HCT116 (cell line): Measurements from ENCODE around the gene KMO. TPM values are rescaled to one million over a fixed set of nuclear protein-coding genes. Genes with fewer than 3 reads are reported as not detected.
A peak's percentile ranks its signal among the peaks of the same experiment; 100 is the strongest.

Source experiments
- ATAC-seq: fragments of 200-7000 bp; cut with Tn5 transposase; 2 replicates; pipeline ENCODE4 v1.9.1; 2020; ENCODE audit warnings: mild to moderate bottlenecking, moderate library complexity
- BruUV-seq: library from RNA; stranded (reverse); fragments of 400-500 nt; replicated peaks from 2 replicates; lab custom pipeline; 2021; lab: Mats Ljungman, UMichigan
- CTCF ChIA-PET: fragments of 300-600 bp; sonication (Branson Sonifier 250); formaldehyde crosslinking; loops from one replicate; lab custom pipeline; 2021; ENCODE audit warnings: antibody characterized with exemption; lab: Charles Lee
- POLR2A ChIA-PET: fragments of 300-600, 350-600 bp; sonication (Branson Sonifier 250); formaldehyde crosslinking; loops from one replicate; lab custom pipeline; 2021; ENCODE audit warnings: antibody characterized with exemption; lab: Charles Lee
- RAD21 ChIA-PET, 2 experiments: fragments of 300-600 bp; sonication (Branson Sonifier 250); formaldehyde crosslinking; loops; one replicate each; lab custom pipeline; 2023; ENCODE audit warnings: low total read pairs in 2 of 2; ENCODE audit not compliant: uncharacterized antibody in 2 of 2, unreplicated experiment in 2 of 2, low non-redundant PET in 1 of 2; lab: Charles Lee
- DNase-seq: peaks from one replicate; pipeline ENCODE4 v3.0.0-alpha.2; 2010; ENCODE audit warnings: low read depth, low spot score
- H2AFZ ChIP-seq: fragments of 200-600 bp; shearing (Covaris generic), sonication (generic); 2 replicates; pipeline ENCODE4 v1.6.1; 2017; ENCODE audit warnings: low read depth, mixed run types, mixed read lengths, antibody characterized with exemption, low read length; ENCODE audit not compliant: poor library complexity, severe bottlenecking
- H3K27ac ChIP-seq: 2 replicates; pipeline ENCODE4 v1.5.1; 2012; ENCODE audit warnings: low read depth, low read length
- H3K27me3 ChIP-seq: fragments of 200-600 bp; sonication (generic); 2 replicates; pipeline ENCODE4 v1.6.1; 2016; ENCODE audit warnings: mixed run types, low read length, mixed read lengths; ENCODE audit not compliant: insufficient read depth
- H3K36me3 ChIP-seq, 2 experiments: fragments of 200-500 bp in 1 of 2; fragments of 200-600 bp in 1 of 2; sonication (Bioruptor generic) in 1 of 2; sonication (generic) in 1 of 2; 2 replicates each; pipeline versions ENCODE4 v1.5.1 to v1.6.1; 2014 to 2016; ENCODE audit warnings: low read length in 2 of 2, inconsistent platforms in 1 of 2, mixed read lengths in 1 of 2, mixed run types in 1 of 2; ENCODE audit not compliant: insufficient read depth in 2 of 2, control insufficient read depth in 1 of 2
- H3K4me1 ChIP-seq, 2 experiments: fragments of 200-600 bp in 1 of 2; sonication (generic) in 1 of 2; 2 replicates each; pipeline versions ENCODE4 v1.5.1 to v1.6.1; 2012 to 2017; ENCODE audit warnings: low read length in 2 of 2, inconsistent platforms in 1 of 2, mild to moderate bottlenecking in 1 of 2, mixed read lengths in 1 of 2, mixed run types in 1 of 2, moderate library complexity in 1 of 2; ENCODE audit not compliant: insufficient read depth in 2 of 2, control insufficient read depth in 1 of 2
- H3K4me2 ChIP-seq: fragments of 200-600 bp; sonication (generic); 2 replicates; pipeline ENCODE4 v1.6.1; 2017; ENCODE audit warnings: mixed run types, low read length, mixed read lengths
- H3K4me3 ChIP-seq, 2 experiments: fragments of 200-600 bp in 1 of 2; sonication (generic) in 1 of 2; replicated peaks in 1 of 2; 2 replicates each; pipeline ENCODE4 v1.5.1; 2011 to 2016; ENCODE audit warnings: low read length in 2 of 2, control low read depth in 1 of 2, low read depth in 1 of 2, mild to moderate bottlenecking in 1 of 2, mixed read lengths in 1 of 2, mixed run types in 1 of 2
- H3K79me2 ChIP-seq: fragments of 200-600 bp; sonication (generic); 2 replicates; pipeline ENCODE4 v1.6.1; 2017; ENCODE audit warnings: mild to moderate bottlenecking, mixed run types, low read length, moderate library complexity, mixed read lengths; ENCODE audit not compliant: insufficient read depth
- H3K9ac ChIP-seq: fragments of 200-600 bp; sonication (generic); 2 replicates; pipeline ENCODE4 v1.6.1; 2016; ENCODE audit warnings: low read length, mixed read lengths
- H3K9me2 ChIP-seq: fragments of 200-600 bp; sonication (generic), shearing (Covaris generic); 2 replicates; pipeline ENCODE4 v1.6.1; 2017; ENCODE audit warnings: mixed run types, mild to moderate bottlenecking, moderate library complexity; ENCODE audit not compliant: insufficient read depth
- H3K9me3 ChIP-seq, 2 experiments: fragments of 200-500 bp in 1 of 2; fragments of 200-600 bp in 1 of 2; sonication (Bioruptor generic) in 1 of 2; sonication (generic) in 1 of 2; 2 replicates each; pipeline ENCODE4 v1.6.1; 2014 to 2017; ENCODE audit warnings: low read length in 2 of 2, mixed read lengths in 2 of 2, inconsistent platforms in 1 of 2, low read depth in 1 of 2, mild to moderate bottlenecking in 1 of 2, mixed run types in 1 of 2, moderate library complexity in 1 of 2; ENCODE audit not compliant: control insufficient read depth in 1 of 2, insufficient read depth in 1 of 2
- H4K20me1 ChIP-seq: fragments of 200-600 bp; sonication (generic), shearing (Covaris generic); 2 replicates; pipeline ENCODE4 v1.6.1; 2017; ENCODE audit warnings: mixed run types, mild to moderate bottlenecking, moderate library complexity; ENCODE audit not compliant: insufficient read depth
- EGR1 ChIP-seq: IDR thresholded peaks from 2 replicates; pipeline ENCODE4 v1.6.1; 2012; ENCODE audit warnings: low read depth
- EZH2 ChIP-seq: fragments of 200-600 bp; sonication (generic); IDR thresholded peaks from 2 replicates; pipeline ENCODE4 v1.6.1; 2017; ENCODE audit warnings: antibody characterized with exemption, mixed run types
- JUND ChIP-seq: IDR thresholded peaks from 2 replicates; pipeline ENCODE4 v1.6.1; 2012
- POLR2A ChIP-seq: IDR thresholded peaks from 2 replicates; pipeline ENCODE4 v1.7.0; 2011; ENCODE audit warnings: borderline replicate concordance; ENCODE audit not compliant: insufficient read depth, insufficient read length; ENCODE audit errors: extremely low read depth
- RAD21 ChIP-seq: IDR thresholded peaks from 2 replicates; pipeline ENCODE4 v1.6.1; 2012; ENCODE audit warnings: low read depth, mild to moderate bottlenecking
- SP1 ChIP-seq: IDR thresholded peaks from 2 replicates; pipeline ENCODE4 v1.6.1; 2012; ENCODE audit warnings: low read depth
- SRF ChIP-seq: IDR thresholded peaks from 2 replicates; pipeline ENCODE4 v1.6.1; 2012; ENCODE audit warnings: low read depth
- ZFX ChIP-seq: fragments of 450-650 bp; IDR thresholded peaks from 2 replicates; pipeline ENCODE4 v1.6.1; 2017
- intact Hi-C: fragments of 100-400 bp; cut with micrococcal nuclease; formaldehyde crosslinking; loops from 2 replicates; pipeline ENCODE4 v1.10.0; 2022
- total RNA-seq: library from RNA; stranded (reverse); gene quantifications from one replicate; pipeline ENCODE4 v1.2.1, GENCODE V29; 2021; ENCODE audit not compliant: unreplicated experiment
- TF ChIP-seq, protein P1 (sequence below), 3 experiments: fragments of 200-600 bp in 1 of 3; sonication (generic) in 1 of 3; IDR thresholded peaks in 2 of 3; conservative IDR thresholded peaks in 1 of 3; 2 replicates each; pipeline ENCODE4 v1.5.1; 2012 to 2017; ENCODE audit warnings: low read depth in 2 of 3, low read length in 2 of 3, antibody characterized with exemption in 1 of 3, borderline replicate concordance in 1 of 3, control low read depth in 1 of 3, mild to moderate bottlenecking in 1 of 3, mixed read lengths in 1 of 3, mixed run types in 1 of 3, moderate library complexity in 1 of 3; ENCODE audit not compliant: insufficient read depth in 1 of 3
- TF ChIP-seq, protein P2 (sequence below): IDR thresholded peaks from 2 replicates; pipeline ENCODE4 v1.6.1; 2012

KMO gene
- total RNA-seq, 1 experiment from 2014 or later, result not detected

DNA sequence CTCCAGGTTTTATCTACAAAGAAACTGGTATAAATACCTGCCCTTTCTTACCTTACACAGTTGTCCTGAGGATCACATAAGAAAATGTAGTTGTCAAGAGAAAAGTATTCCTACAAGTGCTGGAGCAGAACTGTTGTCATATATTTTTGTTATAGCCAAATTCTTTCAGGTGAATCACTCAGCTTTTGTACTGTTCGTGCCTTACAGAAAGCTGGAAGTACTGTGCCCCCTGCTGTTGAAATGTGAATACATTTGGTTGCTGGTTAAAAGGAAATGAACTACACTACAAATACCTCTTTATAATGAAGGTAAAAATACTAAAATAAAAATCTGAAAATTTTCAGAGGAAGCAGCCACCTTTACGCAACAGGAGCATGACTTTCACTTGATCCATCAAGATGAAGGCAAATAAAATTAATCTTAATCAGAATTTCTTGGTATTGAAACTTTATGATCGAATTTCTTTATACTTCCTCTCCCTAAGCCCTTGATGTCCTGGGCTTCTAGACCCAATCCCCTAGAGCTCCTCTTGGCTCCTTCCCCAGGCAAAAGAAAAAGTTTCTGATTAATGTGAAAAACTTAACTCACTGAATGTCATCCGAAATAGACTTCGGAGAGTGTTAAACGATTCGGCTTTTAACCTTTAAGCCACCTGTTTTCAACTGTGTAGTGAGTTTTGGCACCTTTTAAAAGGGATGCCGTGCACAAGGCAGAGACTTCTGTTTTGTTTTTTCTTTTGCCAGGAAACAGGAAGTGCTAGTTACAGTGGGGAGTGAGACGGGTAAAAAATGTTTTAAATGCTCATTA lies 95.5 kb downstream of the KMO start:
- CTCF ChIA-PET, result interaction anchor here (1.3 kb wide), 1 partner anchor 17 kb away, joined by 11 read pairs; no protein-coding TSS in a partner anchor
- H3K4me1 ChIP-seq, result no peaks in the 10 kb centered on the region
- no peaks in the 10 kb centered on the region for H3K79me2 ChIP-seq
- DNase-seq, result peak; percentile 47
- RAD21 ChIA-PET, result no interaction called here
- H2AFZ ChIP-seq, result no peak overlapping the region
- peak; percentile 74 for ATAC-seq
- H3K9ac ChIP-seq, result no peak overlapping the region
- H4K20me1 ChIP-seq, result no peaks in the 10 kb centered on the region
- no peak for TF ChIP-seq SRF
- TF ChIP-seq, protein P1, sequence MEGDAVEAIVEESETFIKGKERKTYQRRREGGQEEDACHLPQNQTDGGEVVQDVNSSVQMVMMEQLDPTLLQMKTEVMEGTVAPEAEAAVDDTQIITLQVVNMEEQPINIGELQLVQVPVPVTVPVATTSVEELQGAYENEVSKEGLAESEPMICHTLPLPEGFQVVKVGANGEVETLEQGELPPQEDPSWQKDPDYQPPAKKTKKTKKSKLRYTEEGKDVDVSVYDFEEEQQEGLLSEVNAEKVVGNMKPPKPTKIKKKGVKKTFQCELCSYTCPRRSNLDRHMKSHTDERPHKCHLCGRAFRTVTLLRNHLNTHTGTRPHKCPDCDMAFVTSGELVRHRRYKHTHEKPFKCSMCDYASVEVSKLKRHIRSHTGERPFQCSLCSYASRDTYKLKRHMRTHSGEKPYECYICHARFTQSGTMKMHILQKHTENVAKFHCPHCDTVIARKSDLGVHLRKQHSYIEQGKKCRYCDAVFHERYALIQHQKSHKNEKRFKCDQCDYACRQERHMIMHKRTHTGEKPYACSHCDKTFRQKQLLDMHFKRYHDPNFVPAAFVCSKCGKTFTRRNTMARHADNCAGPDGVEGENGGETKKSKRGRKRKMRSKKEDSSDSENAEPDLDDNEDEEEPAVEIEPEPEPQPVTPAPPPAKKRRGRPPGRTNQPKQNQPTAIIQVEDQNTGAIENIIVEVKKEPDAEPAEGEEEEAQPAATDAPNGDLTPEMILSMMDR (IDR thresholded peaks at IDR 0.05 in 2 of 3, conservative IDR thresholded peaks at IDR 0.05 in 1 of 3; ENCODE audit: borderline replicate concordance in 1 of 3, insufficient read depth in 1 of 3, low read depth in 2 of 3, low read length in 2 of 3), result peak; percentile 49 to 62 (median 57); a peak in 5 of 6 replicates
- TF ChIP-seq JUND, result no peak; the same call in 1 of the 2 replicates
- TF ChIP-seq SP1, result no peak
- TF ChIP-seq RAD21, result peak; percentile 66
- no peak for TF ChIP-seq ZFX
- TF ChIP-seq, protein P2, sequence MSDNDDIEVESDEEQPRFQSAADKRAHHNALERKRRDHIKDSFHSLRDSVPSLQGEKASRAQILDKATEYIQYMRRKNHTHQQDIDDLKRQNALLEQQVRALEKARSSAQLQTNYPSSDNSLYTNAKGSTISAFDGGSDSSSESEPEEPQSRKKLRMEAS, result no peak
- TF ChIP-seq POLR2A, result no peak
- TF ChIP-seq EGR1, result no peak
- no peak for TF ChIP-seq EZH2
- BruUV-seq, result no TSS peak
- H3K9me3 ChIP-seq, result no peaks in the 10 kb centered on the region
- H3K9me2 ChIP-seq, result no peaks in the 10 kb centered on the region
- H3K4me3 ChIP-seq, result no peak overlapping the region
- POLR2A ChIA-PET, result no interaction called here
- intact Hi-C loops, result loop anchor here (1.0 kb wide), 1 partner anchor 96 kb away; no protein-coding TSS in a partner anchor
- no peak overlapping the region for H3K4me2 ChIP-seq
- H3K36me3 ChIP-seq, result no peaks in the 10 kb centered on the region
- H3K27me3 ChIP-seq, result no peaks in the 10 kb centered on the region
- H3K27ac ChIP-seq, result no peak overlapping the region
